Nucleus accumbens (tissue), 56 donors: ENCODE data around the gene RAB3IP.
"Not testable (repeated sequence)": the region's sequence is repeated elsewhere in the genome, so short reads cannot be mapped to it uniquely, and the experiment has no call there.

Experiments used
- DNase-seq, 56 donors: peaks; one replicate each; lab custom pipeline; 2025; lab: John Stamatoyannopoulos, UW

RAB3IP gene

GRCh38 chr12:69833696-69834095, 95.0 kb downstream of the RAB3IP start:
- no peak for DNase-seq

DNA sequence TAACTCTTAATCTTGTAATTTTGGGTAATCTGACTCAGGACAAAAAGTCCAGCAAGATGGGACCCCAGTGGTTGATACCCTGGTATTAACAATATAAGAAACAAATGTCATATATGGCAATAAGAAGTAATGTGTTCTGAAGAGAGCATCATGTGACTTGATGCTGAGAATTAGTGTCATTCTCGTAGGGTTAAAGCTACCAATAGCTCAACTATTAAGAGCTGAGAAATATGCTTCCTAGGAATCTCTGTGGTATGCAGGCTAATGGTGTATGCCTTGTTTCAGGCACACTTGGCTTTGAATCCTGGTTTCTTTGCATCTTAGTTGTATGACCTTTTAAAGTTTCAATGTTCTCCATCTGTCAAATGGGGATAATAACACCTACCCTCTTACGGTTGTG, 95.5 kb downstream of the RAB3IP start:
- no peak for DNase-seq

DNA sequence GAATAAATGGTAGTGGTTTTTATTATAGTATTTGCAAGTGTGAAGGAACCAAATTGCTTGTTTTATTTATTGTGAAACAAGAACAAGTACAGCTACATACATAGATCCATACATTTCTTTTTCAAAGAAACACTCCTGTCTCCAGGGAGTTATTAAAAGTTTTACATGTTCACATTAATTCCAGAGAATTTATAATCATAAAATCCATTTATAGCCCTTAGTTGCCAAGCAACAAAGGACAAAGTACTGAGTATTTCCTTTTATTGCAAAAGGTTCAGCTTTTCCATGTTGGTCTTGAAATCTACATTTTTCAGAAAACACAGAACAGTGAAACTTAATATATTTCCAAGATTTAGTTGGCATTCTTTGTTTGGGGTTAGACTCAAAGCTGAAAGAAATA, 95.9 kb downstream of the RAB3IP start:
- DNase-seq = no peak

GRCh38 chr12:69835081-69835480, 96.4 kb downstream of the RAB3IP start:
- DNase-seq = no peak

DNA sequence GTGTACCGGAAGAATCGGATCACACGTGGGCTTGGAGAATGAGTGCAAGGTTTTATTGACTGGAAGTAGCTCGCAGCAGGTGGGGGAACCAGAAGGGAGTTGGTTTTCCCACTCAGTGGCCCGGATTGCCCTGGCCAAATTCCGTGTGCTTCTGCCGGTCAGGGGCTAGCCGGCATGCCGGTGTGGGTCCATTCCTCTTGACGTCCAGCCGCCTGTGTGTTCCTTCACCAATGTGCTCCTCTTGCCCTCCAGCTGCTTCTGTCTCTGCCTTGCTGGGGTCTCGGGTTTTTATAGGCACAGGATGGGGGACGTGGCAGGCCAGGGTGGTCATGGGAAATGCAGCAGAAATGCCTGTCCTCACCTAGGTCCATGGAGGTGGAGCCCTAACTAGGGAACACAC, 97.4 kb downstream of the RAB3IP start:
- DNase-seq = no peak

- peak in 19 of 56 donors; percentile 3 to 48 (median 8) for DNase-seq
These were observed 98.5 kb downstream of the RAB3IP start for GRCh38 chr12:69837191-69837590.

GRCh38 chr12:69837657-69838415, 99.2 kb downstream of the RAB3IP start:
- DNase-seq = no peak

DNA sequence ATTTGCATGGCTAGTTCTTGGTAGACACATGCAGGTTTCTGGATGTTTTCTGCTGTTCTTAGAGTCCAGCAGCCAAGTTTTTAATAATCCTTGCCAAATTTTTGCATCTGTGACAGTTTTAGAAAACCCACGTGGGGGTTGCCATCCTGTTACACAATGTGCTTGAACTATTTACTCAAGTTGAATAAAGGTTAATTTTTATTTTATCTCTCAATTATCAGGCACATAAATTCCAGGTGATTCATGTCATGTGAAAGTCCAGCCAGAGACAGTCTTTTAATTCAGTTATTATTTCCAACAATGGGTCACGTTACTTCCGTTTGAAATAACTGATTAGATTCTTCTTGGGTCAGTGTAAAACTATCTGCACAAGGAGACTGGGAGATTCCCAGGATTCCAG, 102.1 kb downstream of the RAB3IP start:
- no peak for DNase-seq

DNA sequence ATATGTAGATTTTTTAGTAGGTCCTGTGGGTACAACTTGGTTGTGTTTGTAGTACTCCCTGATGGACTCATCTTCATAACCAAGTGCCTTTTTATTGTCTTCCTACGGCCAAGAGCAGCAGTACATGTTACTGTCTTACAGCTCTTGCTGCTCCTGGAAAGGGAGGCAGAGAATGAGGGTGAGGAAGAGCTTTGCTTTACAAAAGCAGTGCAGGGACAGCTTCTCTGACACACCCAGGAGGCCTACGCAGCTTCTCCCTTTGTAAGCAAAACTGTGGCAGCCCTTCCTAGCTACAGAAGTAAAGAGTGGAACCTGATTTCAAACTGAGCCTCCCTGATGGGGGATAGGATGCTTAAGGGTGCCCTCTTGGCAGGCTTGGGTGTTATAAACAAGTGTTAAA, 104.9 kb downstream of the RAB3IP start:
- no peak for DNase-seq

- no peak for DNase-seq
These were observed 105.8 kb downstream of the RAB3IP start for GRCh38 chr12:69844416-69844815.

DNA sequence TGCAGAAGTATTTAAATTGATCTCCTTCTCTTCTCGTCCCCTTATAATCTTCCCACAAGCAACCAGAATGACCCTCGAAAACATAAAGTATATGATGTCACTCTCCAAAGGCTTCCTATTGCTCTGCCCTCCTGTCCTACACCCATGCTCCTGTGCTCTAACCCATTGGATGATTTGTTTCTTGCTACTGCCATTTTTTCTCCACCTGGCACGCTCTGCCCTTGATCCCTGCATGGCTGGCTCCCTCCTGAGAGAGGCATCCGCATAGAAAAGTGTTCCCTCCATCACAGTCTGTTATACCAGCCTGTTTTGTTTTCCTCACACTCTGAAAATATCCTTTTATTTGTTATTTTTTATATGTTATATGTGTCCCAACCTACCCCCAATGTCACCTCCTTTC, 106.2 kb downstream of the RAB3IP start:
- no peak for DNase-seq

DNA sequence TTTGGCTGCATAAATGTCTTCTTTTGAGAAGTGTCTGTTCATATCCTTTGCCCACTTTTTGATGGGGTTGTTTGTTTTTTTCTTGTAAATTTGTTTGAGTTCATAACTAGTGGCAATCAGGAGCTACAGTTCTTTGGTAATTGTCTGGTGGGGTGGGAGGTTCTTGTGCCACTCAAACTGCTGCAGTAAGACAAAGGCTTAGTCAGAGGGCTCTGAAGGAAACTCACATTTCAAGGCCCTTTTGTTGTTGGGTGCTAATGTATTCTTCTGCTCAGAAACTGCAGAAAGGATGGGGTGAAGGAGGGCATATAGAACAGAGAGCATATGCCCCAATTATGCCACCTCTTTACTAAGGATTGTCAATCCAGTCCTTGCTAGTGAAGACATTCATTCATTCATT, 108.3 kb downstream of the RAB3IP start:
- DNase-seq = peak in 11 of 56 donors; percentile 1 to 29 (median 9)

DNA sequence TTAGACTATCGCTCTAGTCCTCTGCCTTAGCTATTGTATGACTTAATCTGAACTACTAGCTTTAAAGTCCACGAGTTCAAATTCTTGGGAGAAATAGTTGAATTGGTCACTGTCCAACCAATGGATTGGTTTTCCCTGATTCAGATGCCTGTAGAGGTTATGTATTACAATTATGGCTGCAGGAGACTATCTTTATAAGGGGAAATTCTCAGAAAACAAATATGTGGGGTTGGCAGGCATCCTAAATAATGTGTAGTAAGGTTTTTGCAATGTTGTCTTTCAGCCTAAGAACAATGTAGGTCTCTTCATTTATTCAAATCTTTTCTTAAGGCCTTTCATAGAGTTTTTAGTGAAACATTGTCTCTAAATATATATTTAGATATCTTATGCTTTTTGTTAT, 113.3 kb downstream of the RAB3IP start:
- no peak for DNase-seq

- DNase-seq = not testable (repeated sequence)
These were observed 114.7 kb downstream of the RAB3IP start for GRCh38 chr12:69853176-69853961.

GRCh38 chr12:69866698-69867097, 128.0 kb downstream of the RAB3IP start:
- DNase-seq = no peak

DNA sequence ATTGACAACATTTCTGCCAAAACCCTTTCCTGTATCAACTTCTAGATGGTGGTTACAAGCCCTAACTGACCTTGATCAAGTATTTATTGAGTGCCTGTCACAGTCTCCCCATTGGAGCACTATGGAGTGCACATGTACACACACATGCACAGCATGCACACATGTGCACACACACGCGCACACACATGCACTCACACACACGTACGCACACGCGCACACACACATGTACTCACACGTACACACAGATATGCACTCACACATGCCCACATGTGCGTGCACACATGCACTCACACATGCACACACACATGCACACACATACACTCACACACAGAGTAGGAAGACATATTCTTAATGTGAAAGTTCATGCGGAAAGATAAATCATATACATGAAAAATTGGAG, 130.0 kb downstream of the RAB3IP start:
- DNase-seq = no peak

- no peak for DNase-seq
These were observed 134.1 kb downstream of the RAB3IP start for GRCh38 chr12:69872804-69873203.
